ENCODE results near the gene HSDL1.

HSDL1 gene

DNA sequence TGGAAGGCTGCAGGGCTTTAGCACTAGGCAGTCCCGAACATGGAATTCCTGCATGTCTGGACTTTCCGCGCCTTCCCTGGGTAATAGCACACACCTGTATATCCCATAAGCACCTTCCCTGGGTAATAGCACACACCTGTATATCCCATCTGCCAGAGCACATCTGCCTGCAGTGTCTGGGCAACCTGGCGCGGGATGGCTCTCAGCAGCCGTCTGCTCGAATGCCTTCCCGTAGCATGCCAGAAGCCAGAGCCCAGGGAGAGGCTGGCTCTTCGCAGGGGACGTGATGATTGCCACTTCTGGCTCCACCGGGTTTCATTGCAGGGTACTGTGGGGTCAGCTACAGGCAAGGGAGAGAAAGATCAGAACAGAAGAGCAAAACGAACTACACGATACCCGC lies 49.5 kb downstream of the HSDL1 start:
- no peaks in the 10 kb centered on the region for H3K27me3 Mint-ChIP-seq (ENCODE audit: low read depth)
- H3K4me3 Mint-ChIP-seq: no peak overlapping the region
- H3K9me3 Mint-ChIP-seq: no peaks in the 10 kb centered on the region
- H3K36me3 Mint-ChIP-seq (ENCODE audit: low read depth): peaks cover 51% of the 10 kb centered on the region
- no peak for DNase-seq (ENCODE audit: low spot score)
- peaks cover 12% of the 10 kb centered on the region for H3K4me1 Mint-ChIP-seq (ENCODE audit: low read depth)
- no peak overlapping the region for H3K27ac Mint-ChIP-seq

DNA sequence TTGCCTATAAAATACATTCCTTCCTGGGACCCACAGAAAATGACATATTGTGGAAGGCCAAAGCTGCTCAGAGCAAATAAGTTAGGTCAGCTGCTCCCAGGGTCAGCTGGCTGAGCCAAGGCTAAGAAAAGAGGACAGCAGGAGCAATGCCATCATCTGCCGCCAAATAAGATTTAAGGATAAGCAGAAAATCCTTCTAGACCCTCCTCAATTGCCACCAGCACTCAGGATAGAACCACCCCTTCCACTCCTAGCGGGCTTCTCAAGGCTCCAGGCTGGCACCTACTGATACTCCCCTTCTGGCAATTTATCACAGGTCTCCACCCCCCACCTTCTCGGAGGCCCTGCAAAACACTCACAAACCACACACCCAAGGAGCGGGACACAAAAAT lies 51.1 kb downstream of the HSDL1 start:
- H3K36me3 Mint-ChIP-seq (ENCODE audit: low read depth): peaks cover 59% of the 10 kb centered on the region
- no peak overlapping the region for H3K4me3 Mint-ChIP-seq
- H3K9me3 Mint-ChIP-seq: no peaks in the 10 kb centered on the region
- peaks cover 10% of the 10 kb centered on the region for H3K4me1 Mint-ChIP-seq (ENCODE audit: low read depth)
- no peaks in the 10 kb centered on the region for H3K27me3 Mint-ChIP-seq (ENCODE audit: low read depth)
- DNase-seq (ENCODE audit: low spot score): no peak
- H3K27ac Mint-ChIP-seq: no peak overlapping the region

DNA sequence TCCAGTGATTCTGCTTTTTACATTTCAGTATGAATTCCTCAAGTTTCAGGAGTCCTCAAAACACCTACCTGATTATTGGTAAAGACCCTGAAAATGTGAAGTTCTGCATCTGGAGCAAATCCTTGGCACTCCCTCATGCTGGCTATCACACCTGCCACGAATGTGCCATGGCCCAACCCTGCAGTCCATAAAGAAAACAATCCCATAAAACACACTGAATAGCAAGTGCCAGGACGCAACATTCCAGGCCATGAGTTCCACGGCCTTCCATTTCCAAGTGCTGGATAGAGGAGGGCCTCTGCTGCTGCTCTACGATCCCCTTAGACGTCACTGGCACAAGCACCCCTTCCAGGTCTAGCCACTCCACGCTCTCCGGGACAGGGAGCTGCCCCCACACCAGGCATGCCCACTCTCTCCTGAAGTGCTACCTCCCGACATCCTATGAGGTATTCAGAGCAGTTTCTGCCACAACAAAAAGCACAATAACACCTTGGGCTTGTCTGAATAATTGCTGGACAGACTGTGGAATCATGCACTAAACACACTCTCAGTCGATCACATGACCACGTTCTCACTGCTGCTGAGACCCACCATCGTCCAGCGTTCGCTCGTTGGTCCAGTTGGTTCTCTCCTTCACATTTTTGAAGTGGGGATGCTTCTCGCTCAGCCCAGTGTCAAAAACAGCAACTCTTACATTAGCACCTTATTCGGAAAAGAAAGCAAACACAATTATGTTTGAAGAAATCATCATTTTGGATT lies 51.7 kb downstream of the HSDL1 start:
- H3K27ac Mint-ChIP-seq: no peak overlapping the region
- H3K9me3 Mint-ChIP-seq: no peaks in the 10 kb centered on the region
- H3K27me3 Mint-ChIP-seq (ENCODE audit: low read depth): no peaks in the 10 kb centered on the region
- H3K36me3 Mint-ChIP-seq (ENCODE audit: low read depth): peaks cover 61% of the 10 kb centered on the region
- H3K4me3 Mint-ChIP-seq: no peak overlapping the region
- H3K4me1 Mint-ChIP-seq (ENCODE audit: low read depth): peaks cover 14% of the 10 kb centered on the region
- DNase-seq (ENCODE audit: low spot score): no peak

DNA sequence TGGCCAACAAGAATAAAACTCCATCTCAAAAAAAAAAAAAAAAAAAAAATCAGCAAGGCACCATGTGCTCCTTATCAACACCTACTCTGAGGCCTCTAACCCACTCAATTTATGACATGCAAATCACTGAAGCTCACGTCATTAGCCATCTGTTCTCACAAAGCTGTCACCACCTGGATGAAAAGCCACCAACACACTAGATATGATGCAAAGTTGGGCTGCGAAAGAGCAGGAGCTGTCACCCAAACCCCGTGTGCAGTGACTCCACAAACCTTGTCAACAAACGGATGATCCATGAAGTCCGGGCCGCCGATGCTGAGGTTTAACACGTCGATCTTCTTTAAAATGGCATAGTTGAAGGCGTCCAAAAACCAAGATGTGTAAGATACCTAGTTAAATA lies 53.5 kb downstream of the HSDL1 start:
- Mint-ChIP-seq H3K4me3 (no peak overlapping the region), H3K9me3 (no peaks in the 10 kb centered on the region), H3K4me1 (ENCODE audit: low read depth) (peaks cover 29% of the 10 kb centered on the region), H3K27ac (no peak overlapping the region), H3K36me3 (ENCODE audit: low read depth) (peaks cover 61% of the 10 kb centered on the region), H3K27me3 (ENCODE audit: low read depth) (no peaks in the 10 kb centered on the region)
- DNase-seq (ENCODE audit: low spot score): no peak

DNA sequence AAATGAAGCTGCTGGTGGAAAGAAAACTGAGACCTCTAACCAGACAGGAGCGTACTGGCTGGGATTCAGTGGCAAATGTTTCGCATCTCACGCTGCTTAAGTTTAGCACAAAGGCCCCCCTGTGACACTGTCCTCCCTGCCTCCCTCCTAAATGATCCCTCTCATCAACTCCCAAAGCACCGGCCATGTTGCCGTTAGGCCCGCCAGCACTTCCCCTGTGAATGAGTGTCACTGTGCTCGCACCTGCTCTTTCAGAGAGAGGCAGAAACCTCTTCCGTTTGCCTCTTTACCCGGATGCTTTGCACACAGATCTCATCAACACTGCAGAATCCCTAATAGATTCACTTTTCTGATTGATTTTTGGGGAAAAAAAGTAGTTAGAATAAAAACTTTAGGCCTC lies 54.8 kb downstream of the HSDL1 start:
- Mint-ChIP-seq H3K36me3 (ENCODE audit: low read depth) (peaks cover 66% of the 10 kb centered on the region), H3K4me1 (ENCODE audit: low read depth) (peaks cover 36% of the 10 kb centered on the region), H3K4me3 (no peak overlapping the region), H3K9me3 (no peaks in the 10 kb centered on the region), H3K27me3 (ENCODE audit: low read depth) (no peaks in the 10 kb centered on the region), H3K27ac (no peak overlapping the region)
- DNase-seq (ENCODE audit: low spot score): no peak

DNA sequence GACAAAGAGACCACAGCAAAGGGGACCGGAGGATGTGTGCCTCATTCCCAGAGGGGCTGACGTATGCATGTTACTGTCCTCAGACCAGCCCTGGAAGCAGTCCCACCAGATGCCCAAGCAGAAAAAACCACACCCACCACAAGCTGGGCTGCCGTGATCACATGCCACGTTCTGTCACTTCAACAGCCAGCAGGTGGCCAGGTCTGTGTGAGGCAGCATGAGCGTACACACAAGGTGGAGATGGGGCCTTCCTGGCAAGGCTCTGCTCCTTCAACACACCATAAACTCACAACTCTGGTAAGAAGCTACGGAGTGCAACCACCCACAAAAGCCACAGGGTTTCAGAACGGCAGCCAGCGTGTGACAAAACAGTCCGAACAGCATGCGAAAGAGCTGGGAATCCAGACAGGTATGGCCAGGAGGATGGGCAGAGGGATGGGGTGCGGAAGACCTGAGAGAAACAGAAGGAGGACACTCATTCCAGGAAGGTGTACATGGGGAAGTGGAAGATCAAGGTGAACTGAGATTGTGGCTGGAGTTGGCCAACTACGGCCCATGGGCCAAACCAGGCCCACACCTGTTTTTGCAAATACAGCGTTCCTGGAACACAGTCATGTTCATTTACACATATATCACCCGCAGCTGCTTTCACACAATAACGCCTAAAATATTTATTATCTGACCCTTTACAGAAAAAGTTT lies 56.1 kb downstream of the HSDL1 start:
- Mint-ChIP-seq H3K36me3 (ENCODE audit: low read depth) (peaks cover 59% of the 10 kb centered on the region), H3K27ac (peak overlapping the region; percentile 63), H3K4me1 (ENCODE audit: low read depth) (peaks cover 42% of the 10 kb centered on the region), H3K4me3 (peak overlapping the region; percentile 56), H3K9me3 (no peaks in the 10 kb centered on the region), H3K27me3 (ENCODE audit: low read depth) (no peaks in the 10 kb centered on the region)
- peak; percentile 55 for DNase-seq (ENCODE audit: low spot score)

DNA sequence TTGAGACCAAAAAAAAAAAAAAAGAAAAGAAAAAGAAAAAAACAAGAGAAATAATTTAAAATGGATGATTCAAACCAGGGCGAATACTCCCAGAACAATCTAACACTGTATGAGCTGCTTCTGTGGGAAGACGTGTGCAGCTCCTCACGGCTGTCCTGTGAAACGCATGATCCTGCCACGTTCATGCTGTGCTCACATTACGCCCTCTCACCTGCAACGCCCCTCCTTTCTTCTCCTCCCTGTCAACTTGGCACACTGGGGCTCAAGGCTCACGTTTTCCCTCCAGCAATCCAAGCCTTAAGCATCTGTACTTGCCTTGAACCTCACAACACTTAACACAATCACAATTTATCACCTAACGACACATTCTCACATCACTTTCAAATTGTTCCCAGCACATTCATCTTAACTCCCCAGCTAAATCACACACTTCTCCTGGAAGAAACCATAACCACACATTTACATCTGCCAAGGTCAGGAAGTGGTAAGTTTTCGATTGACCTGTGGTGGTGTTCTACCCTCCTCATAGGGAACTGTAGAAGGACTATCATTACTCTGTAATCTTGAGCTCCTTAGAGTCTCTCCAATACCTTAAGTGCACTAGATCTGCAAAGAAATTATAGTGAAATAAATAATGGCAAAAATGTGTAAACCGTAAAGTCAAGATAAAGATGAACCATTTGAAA lies 57.4 kb downstream of the HSDL1 start:
- no peaks in the 10 kb centered on the region for H3K9me3 Mint-ChIP-seq
- H3K27ac Mint-ChIP-seq: peak overlapping the region; percentile 15
- H3K4me3 Mint-ChIP-seq: peak overlapping the region; percentile 56
- H3K27me3 Mint-ChIP-seq (ENCODE audit: low read depth): no peaks in the 10 kb centered on the region
- peaks cover 42% of the 10 kb centered on the region for H3K4me1 Mint-ChIP-seq (ENCODE audit: low read depth)
- peaks cover 54% of the 10 kb centered on the region for H3K36me3 Mint-ChIP-seq (ENCODE audit: low read depth)
- peak; percentile 22 for DNase-seq (ENCODE audit: low spot score)

DNA sequence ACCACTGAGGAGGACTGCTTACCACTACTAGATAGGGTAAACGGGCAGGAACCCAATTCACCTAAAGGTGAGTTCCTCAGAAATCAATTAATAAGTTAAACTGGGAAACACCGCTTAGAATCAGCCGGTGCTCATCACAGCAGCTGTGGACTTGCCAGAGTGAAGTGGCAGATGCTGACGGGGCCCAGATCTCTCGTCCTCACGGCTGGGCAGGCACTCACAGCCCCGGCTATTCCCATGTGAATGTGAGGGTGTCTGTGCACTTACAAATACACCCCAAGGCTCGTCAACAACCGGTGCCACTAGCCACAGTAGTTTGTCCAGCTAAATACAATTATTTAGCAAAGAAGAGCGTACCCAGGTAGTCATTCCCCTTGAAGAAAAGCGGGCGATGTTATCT lies 58.0 kb downstream of the HSDL1 start:
- Mint-ChIP-seq H3K4me3 (peak overlapping the region; percentile 44), H3K9me3 (no peaks in the 10 kb centered on the region), H3K27ac (no peak overlapping the region), H3K36me3 (ENCODE audit: low read depth) (peaks cover 54% of the 10 kb centered on the region), H3K4me1 (ENCODE audit: low read depth) (peaks cover 42% of the 10 kb centered on the region), H3K27me3 (ENCODE audit: low read depth) (no peaks in the 10 kb centered on the region)
- DNase-seq (ENCODE audit: low spot score): no peak

DNA sequence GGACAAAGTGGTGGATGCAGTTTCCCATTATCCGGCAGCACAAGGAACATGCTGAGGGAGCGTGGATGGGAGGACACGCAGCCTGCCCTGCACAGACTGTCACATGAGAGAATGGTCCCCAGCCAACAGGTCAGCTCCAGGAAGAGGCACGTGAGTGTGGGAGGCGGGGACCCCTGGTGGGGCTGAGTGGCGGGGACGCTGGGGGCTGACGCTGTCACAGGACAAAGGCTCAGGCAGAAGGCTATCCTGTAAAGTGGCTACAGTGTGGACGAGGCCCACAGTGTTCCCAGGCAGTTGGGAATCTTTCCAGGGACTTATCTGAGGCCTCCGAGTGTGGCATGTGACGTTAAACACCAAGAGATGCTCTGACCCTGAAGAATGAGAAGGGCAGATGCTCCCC lies 58.6 kb downstream of the HSDL1 start:
- H3K27ac Mint-ChIP-seq: no peak overlapping the region
- H3K4me3 Mint-ChIP-seq: peak overlapping the region; percentile 68
- H3K4me1 Mint-ChIP-seq (ENCODE audit: low read depth): peaks cover 42% of the 10 kb centered on the region
- no peaks in the 10 kb centered on the region for H3K9me3 Mint-ChIP-seq
- no peak for DNase-seq (ENCODE audit: low spot score)
- no peaks in the 10 kb centered on the region for H3K27me3 Mint-ChIP-seq (ENCODE audit: low read depth)
- peaks cover 56% of the 10 kb centered on the region for H3K36me3 Mint-ChIP-seq (ENCODE audit: low read depth)

DNA sequence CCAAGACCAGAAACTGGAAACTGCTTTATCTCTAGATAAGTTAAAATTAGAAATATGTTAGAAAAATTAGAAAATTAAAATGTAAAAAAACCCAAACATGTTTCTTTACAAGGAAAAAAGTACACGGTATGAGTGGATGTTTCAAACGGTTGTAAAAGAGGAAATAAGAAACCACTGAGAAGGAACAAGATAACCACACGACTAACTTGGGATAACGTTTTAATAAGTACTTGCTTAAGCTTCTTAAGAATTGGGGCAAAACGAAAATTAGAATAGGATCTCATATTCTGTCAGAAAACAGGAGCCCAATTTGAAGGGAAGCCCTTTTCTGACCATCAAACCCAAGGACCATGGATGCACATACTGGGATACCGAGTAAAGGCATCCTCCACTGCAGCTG lies 59.2 kb downstream of the HSDL1 start:
- Mint-ChIP-seq H3K27ac (peak overlapping the region; percentile 8), H3K36me3 (ENCODE audit: low read depth) (peaks cover 58% of the 10 kb centered on the region)

DNA sequence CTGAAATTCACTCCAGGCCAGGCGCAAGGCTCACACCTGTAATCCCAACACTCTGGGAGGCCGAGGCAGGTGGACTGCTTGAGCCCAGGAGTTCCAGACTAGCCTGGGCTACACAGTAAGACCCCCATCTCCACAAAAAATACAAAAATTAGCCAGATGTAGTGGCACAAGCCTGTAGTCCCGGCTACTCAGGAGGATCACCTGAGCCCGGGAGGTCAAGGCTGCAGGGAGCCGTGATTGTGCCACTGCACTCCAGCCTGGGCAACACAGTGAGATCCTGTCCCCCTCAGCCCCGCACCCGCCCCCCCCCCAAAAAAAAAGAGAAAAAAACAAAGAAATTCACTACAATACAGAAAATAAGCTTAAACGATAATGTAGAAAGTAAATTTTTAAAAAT lies 59.7 kb downstream of the HSDL1 start:
- H3K36me3 Mint-ChIP-seq (ENCODE audit: low read depth): peaks cover 57% of the 10 kb centered on the region
- H3K4me3 Mint-ChIP-seq: peak overlapping the region; percentile 58
- no peak overlapping the region for H3K27ac Mint-ChIP-seq
- peaks cover 42% of the 10 kb centered on the region for H3K4me1 Mint-ChIP-seq (ENCODE audit: low read depth)
- no peaks in the 10 kb centered on the region for H3K9me3 Mint-ChIP-seq
- no peak for DNase-seq (ENCODE audit: low spot score)
- no peaks in the 10 kb centered on the region for H3K27me3 Mint-ChIP-seq (ENCODE audit: low read depth)

More for the DNA sequence above, 59.2 kb downstream of the HSDL1 start:
- H3K27me3 Mint-ChIP-seq (ENCODE audit: low read depth): no peaks in the 10 kb centered on the region
- no peaks in the 10 kb centered on the region for H3K9me3 Mint-ChIP-seq
- peaks cover 42% of the 10 kb centered on the region for H3K4me1 Mint-ChIP-seq (ENCODE audit: low read depth)
- H3K4me3 Mint-ChIP-seq: peak overlapping the region; percentile 68
- DNase-seq (ENCODE audit: low spot score): no peak

DNA sequence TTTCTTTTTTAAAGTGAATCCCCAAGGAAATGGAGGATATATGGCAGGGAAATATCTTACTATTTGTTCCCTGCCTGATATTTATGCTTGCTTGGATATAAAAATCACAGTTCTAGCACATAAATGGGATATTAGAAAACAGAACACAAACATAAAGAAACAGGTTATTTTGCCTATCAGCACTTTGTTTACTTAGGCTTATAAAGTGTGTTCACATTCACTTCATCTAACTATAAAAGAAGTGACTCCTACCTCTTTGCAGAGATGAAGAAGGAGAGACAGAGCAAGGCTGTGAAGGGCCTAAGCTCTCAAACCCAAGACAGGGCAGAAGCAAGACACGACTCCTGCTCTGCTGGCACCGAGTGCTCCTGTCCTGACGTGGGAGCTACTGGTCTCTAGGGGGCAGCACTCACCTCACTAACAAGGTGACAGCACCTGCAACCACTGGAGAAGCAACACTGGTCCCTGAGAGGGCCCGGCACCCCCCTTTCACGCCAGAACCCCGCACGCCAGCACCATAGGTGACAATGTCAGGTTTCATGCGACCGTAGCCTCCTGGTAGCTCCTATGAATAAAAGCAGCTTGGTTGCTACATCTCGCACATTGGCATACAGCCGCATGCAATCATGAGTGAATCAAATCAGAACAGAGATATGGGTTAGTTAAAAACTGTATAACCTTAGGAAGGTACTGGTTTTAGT lies 60.3 kb downstream of the HSDL1 start:
- peaks cover 42% of the 10 kb centered on the region for H3K4me1 Mint-ChIP-seq (ENCODE audit: low read depth)
- peaks cover 60% of the 10 kb centered on the region for H3K36me3 Mint-ChIP-seq (ENCODE audit: low read depth)
- H3K27me3 Mint-ChIP-seq (ENCODE audit: low read depth): no peaks in the 10 kb centered on the region
- peak overlapping the region; percentile 41 for H3K27ac Mint-ChIP-seq
- DNase-seq (ENCODE audit: low spot score): peak; percentile 61
- no peaks in the 10 kb centered on the region for H3K9me3 Mint-ChIP-seq
- peak overlapping the region; percentile 58 for H3K4me3 Mint-ChIP-seq

DNA sequence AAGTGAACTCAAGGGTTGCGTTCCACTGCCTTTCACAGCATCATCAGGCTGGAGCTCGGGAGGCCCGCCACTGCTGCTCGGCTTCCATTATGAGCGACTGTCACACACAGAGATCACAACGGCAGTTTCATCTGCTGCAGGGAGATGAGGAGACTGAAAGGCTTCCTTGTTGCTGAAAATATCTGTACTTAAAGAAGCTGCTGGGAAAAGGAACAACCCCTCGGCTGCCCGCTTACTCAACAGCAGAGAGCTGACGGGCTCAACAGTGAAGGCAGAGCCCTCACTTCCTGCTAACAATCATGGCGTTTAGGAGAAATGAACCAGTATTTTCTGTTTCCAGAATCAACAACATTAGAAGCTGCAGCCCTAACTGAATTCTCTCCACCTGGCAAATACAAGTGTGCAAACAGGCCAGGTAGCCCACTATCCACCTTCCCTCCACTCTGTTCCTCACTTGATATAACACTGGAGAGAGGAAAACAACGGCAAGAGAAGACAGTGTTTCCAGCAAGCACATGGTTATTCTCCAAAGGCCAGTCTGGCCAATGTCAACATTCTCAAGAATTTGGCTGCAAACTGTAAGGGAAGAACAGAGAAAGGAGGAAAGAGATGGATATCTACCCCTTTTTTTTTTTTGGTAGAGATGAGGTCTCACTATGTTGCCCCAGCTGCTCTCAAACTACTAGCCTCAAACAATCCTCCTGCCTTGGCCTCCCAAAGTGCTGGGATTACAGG lies 62.0 kb downstream of the HSDL1 start:
- Mint-ChIP-seq H3K4me1 (ENCODE audit: low read depth) (peaks cover 28% of the 10 kb centered on the region), H3K36me3 (ENCODE audit: low read depth) (peaks cover 55% of the 10 kb centered on the region)
- no peak for DNase-seq (ENCODE audit: low spot score)

More for the DNA sequence above, 62.0 kb downstream of the HSDL1 start:
- Mint-ChIP-seq H3K27me3 (ENCODE audit: low read depth) (no peaks in the 10 kb centered on the region), H3K4me3 (no peak overlapping the region), H3K27ac (no peak overlapping the region), H3K9me3 (no peaks in the 10 kb centered on the region)

Measured in T-helper 2 cell treated with Interferon-gamma antibody and Interleukin-4, amounts not matched to agents 5 μg/mL and 100 μg/mL, for 36 hours (primary cell).